SJCRH30 (cell line): ENCODE data around the gene CYFIP1. TPM values are rescaled to one million over a fixed set of nuclear protein-coding genes. Genes with fewer than 3 reads are reported as not detected.
A peak's percentile ranks its signal among the peaks of the same experiment; 100 is the strongest.

Experiments used
- DNase-seq, 2 experiments: peaks; one replicate each; pipeline ENCODE4 v3.0.0-alpha.2; 2015 to 2020
- H3K27ac ChIP-seq: fragments of 250-450 bp; sonication (Bioruptor Pico); 2 replicates; pipeline ENCODE4 v1.5.1; 2020; ENCODE audit warnings: mild to moderate bottlenecking, moderate library complexity
- H3K27me3 ChIP-seq: fragments of 250-450 bp; sonication (Bioruptor Pico); 2 replicates; pipeline ENCODE4 v1.5.1; 2020; ENCODE audit warnings: mild to moderate bottlenecking, moderate library complexity
- H3K36me3 ChIP-seq: fragments of 250-450 bp; sonication (Bioruptor Pico); 2 replicates; pipeline ENCODE4 v1.5.1; 2020; ENCODE audit warnings: mild to moderate bottlenecking, moderate library complexity
- H3K4me1 ChIP-seq: fragments of 250-450 bp; sonication (Bioruptor Pico); 2 replicates; pipeline ENCODE4 v1.5.1; 2020; ENCODE audit warnings: mild to moderate bottlenecking, moderate library complexity
- H3K4me3 ChIP-seq: fragments of 250-450 bp; sonication (Bioruptor Pico); 2 replicates; pipeline ENCODE4 v1.5.1; 2020; ENCODE audit warnings: mild to moderate bottlenecking, moderate library complexity
- H3K9me3 ChIP-seq: fragments of 250-450 bp; sonication (Bioruptor Pico); replicated peaks from 2 replicates; pipeline ENCODE4 v1.5.1; 2020; ENCODE audit warnings: mild to moderate bottlenecking, moderate library complexity
- total RNA-seq: library from RNA; depleted of rRNA; stranded (reverse); fragments of >200 nt; shearing (Covaris generic); gene quantifications from 2 replicates; pipeline ENCODE4 v1.2.3, GENCODE V29; 2014

CYFIP1 gene
- total RNA-seq, 1 experiment from 2014 or later: 58.7 TPM

GRCh38 chr15:22979238-22980188 is 655 bp downstream of the CYFIP1 start:
- H3K4me1 ChIP-seq: peaks cover 3% of the 10 kb centered on the region; the same call in 1 of the 2 replicates
- H3K27me3 ChIP-seq: no peaks in the 10 kb centered on the region
- no peaks in the 10 kb centered on the region for H3K9me3 ChIP-seq
- peak overlapping the region; percentile 94 for H3K4me3 ChIP-seq
- no peaks in the 10 kb centered on the region for H3K36me3 ChIP-seq
- DNase-seq: peak; percentile 42 to 49
- H3K27ac ChIP-seq: no peak overlapping the region

GRCh38 chr15:22978691-22979237 is 1.4 kb downstream of the CYFIP1 start:
- H3K4me1 ChIP-seq: peaks cover 5% of the 10 kb centered on the region
- no peaks in the 10 kb centered on the region for H3K36me3 ChIP-seq
- no peak overlapping the region for H3K27ac ChIP-seq
- H3K27me3 ChIP-seq: no peaks in the 10 kb centered on the region
- no peaks in the 10 kb centered on the region for H3K9me3 ChIP-seq
- H3K4me3 ChIP-seq: peak overlapping the region; percentile 94
- DNase-seq: no peak

- Histone ChIP-seq H3K36me3 (no peaks in the 10 kb centered on the region), H3K27ac (no peak overlapping the region), H3K27me3 (no peaks in the 10 kb centered on the region), H3K4me1 (peaks cover 7% of the 10 kb centered on the region), H3K4me3 (no peak overlapping the region), H3K9me3 (no peaks in the 10 kb centered on the region)
- DNase-seq: no peak
Measured at GRCh38 chr15:22974745-22975144, 5.4 kb downstream of the CYFIP1 start.

- Histone ChIP-seq H3K4me1 (peaks cover 7% of the 10 kb centered on the region), H3K4me3 (no peak overlapping the region), H3K36me3 (no peaks in the 10 kb centered on the region), H3K27me3 (no peaks in the 10 kb centered on the region), H3K27ac (no peak overlapping the region), H3K9me3 (no peaks in the 10 kb centered on the region)
- DNase-seq: no peak
Measured at GRCh38 chr15:22973987-22974386, 6.2 kb downstream of the CYFIP1 start.

- H3K27ac ChIP-seq: no peak overlapping the region
- H3K36me3 ChIP-seq: no peaks in the 10 kb centered on the region
- peaks cover 7% of the 10 kb centered on the region for H3K4me1 ChIP-seq
- no peaks in the 10 kb centered on the region for H3K9me3 ChIP-seq
- H3K4me3 ChIP-seq: no peak overlapping the region
- peak in 1 of 2 experiments; percentile 24 for DNase-seq
- no peaks in the 10 kb centered on the region for H3K27me3 ChIP-seq
Measured at GRCh38 chr15:22973286-22973685, 6.9 kb downstream of the CYFIP1 start.

GRCh38 chr15:22969489-22969888 is 10.7 kb downstream of the CYFIP1 start:
- no peak overlapping the region for H3K27ac ChIP-seq
- no peak for DNase-seq
- no peaks in the 10 kb centered on the region for H3K9me3 ChIP-seq
- no peak overlapping the region for H3K4me3 ChIP-seq
- H3K4me1 ChIP-seq: peaks cover 7% of the 10 kb centered on the region
- H3K36me3 ChIP-seq: no peaks in the 10 kb centered on the region
- H3K27me3 ChIP-seq: no peaks in the 10 kb centered on the region

GRCh38 chr15:22968366-22968765 is 11.8 kb downstream of the CYFIP1 start:
- no peaks in the 10 kb centered on the region for H3K27me3 ChIP-seq
- H3K4me1 ChIP-seq: peaks cover 1% of the 10 kb centered on the region
- no peaks in the 10 kb centered on the region for H3K36me3 ChIP-seq
- H3K27ac ChIP-seq: no peak overlapping the region
- DNase-seq: no peak
- H3K4me3 ChIP-seq: no peak overlapping the region
- H3K9me3 ChIP-seq: no peaks in the 10 kb centered on the region

GRCh38 chr15:22967084-22967770 is 12.9 kb downstream of the CYFIP1 start:
- H3K4me3 ChIP-seq: no peak overlapping the region
- no peak for DNase-seq
- no peak overlapping the region for H3K27ac ChIP-seq

GRCh38 chr15:22966321-22967083 is 13.7 kb downstream of the CYFIP1 start:
- Histone ChIP-seq H3K36me3 (no peaks in the 10 kb centered on the region), H3K27me3 (no peaks in the 10 kb centered on the region), H3K4me1 (no peaks in the 10 kb centered on the region), H3K9me3 (no peaks in the 10 kb centered on the region), H3K27ac (no peak overlapping the region), H3K4me3 (no peak overlapping the region)
- DNase-seq: no peak

More at GRCh38 chr15:22967084-22967770, 12.9 kb downstream of the CYFIP1 start:
- Histone ChIP-seq H3K27me3 (no peaks in the 10 kb centered on the region), H3K36me3 (no peaks in the 10 kb centered on the region), H3K4me1 (no peaks in the 10 kb centered on the region), H3K9me3 (no peaks in the 10 kb centered on the region)

GRCh38 chr15:22963641-22964040 is 16.5 kb downstream of the CYFIP1 start:
- no peak for DNase-seq
- H3K36me3 ChIP-seq: no peaks in the 10 kb centered on the region
- no peak overlapping the region for H3K27ac ChIP-seq
- H3K27me3 ChIP-seq: no peaks in the 10 kb centered on the region
- no peak overlapping the region for H3K4me3 ChIP-seq
- no peaks in the 10 kb centered on the region for H3K4me1 ChIP-seq
- no peaks in the 10 kb centered on the region for H3K9me3 ChIP-seq

GRCh38 chr15:22962611-22963010 is 17.6 kb downstream of the CYFIP1 start:
- no peaks in the 10 kb centered on the region for H3K9me3 ChIP-seq
- no peaks in the 10 kb centered on the region for H3K36me3 ChIP-seq
- no peak overlapping the region for H3K27ac ChIP-seq
- H3K27me3 ChIP-seq: no peaks in the 10 kb centered on the region
- no peak overlapping the region for H3K4me3 ChIP-seq
- no peak for DNase-seq
- H3K4me1 ChIP-seq: no peaks in the 10 kb centered on the region

GRCh38 chr15:22961762-22962161 is 18.4 kb downstream of the CYFIP1 start:
- Histone ChIP-seq H3K27ac (no peak overlapping the region), H3K4me3 (no peak overlapping the region), H3K27me3 (no peaks in the 10 kb centered on the region), H3K4me1 (no peaks in the 10 kb centered on the region), H3K9me3 (no peaks in the 10 kb centered on the region), H3K36me3 (no peaks in the 10 kb centered on the region)
- no peak for DNase-seq

GRCh38 chr15:22960556-22960955 is 19.6 kb downstream of the CYFIP1 start:
- DNase-seq: no peak
- H3K27ac ChIP-seq: no peak overlapping the region
- H3K4me3 ChIP-seq: no peak overlapping the region
- no peaks in the 10 kb centered on the region for H3K36me3 ChIP-seq
- no peaks in the 10 kb centered on the region for H3K27me3 ChIP-seq
- H3K9me3 ChIP-seq: no peaks in the 10 kb centered on the region
- H3K4me1 ChIP-seq: no peaks in the 10 kb centered on the region

- Histone ChIP-seq H3K36me3 (no peaks in the 10 kb centered on the region), H3K27me3 (no peaks in the 10 kb centered on the region), H3K27ac (no peak overlapping the region), H3K4me3 (no peak overlapping the region), H3K9me3 (no peaks in the 10 kb centered on the region), H3K4me1 (no peaks in the 10 kb centered on the region)
- DNase-seq: no peak
Measured at GRCh38 chr15:22960126-22960525, 20.0 kb downstream of the CYFIP1 start.
